Fibroblast of pulmonary artery (primary cell): Measurements from ENCODE around the gene TOR4A.
A peak's percentile ranks its signal among the peaks of the same experiment; 100 is the strongest.

Source experiments
- DNase-seq: peaks from one replicate; pipeline ENCODE4 v3.0.0-alpha.2; 2010; ENCODE audit warnings: low read depth
- H3K4me3 ChIP-seq: replicated peaks from 2 replicates; pipeline ENCODE4 v1.5.1; 2011; ENCODE audit warnings: low read depth, mild to moderate bottlenecking, control low read depth, low read length, moderate library complexity
- CTCF ChIP-seq: IDR thresholded peaks from 2 replicates; pipeline ENCODE4 v1.5.1; 2011; ENCODE audit warnings: mild to moderate bottlenecking, control low read depth, low read length, inconsistent platforms; ENCODE audit errors: missing control alignments

Gene TOR4A

GRCh38 chr9:137301081-137301947 lies 23.8 kb downstream of the TOR4A start:
- TF ChIP-seq CTCF, result no peak
- peak; percentile 58 for DNase-seq
- peak overlapping the region; percentile 59 for H3K4me3 ChIP-seq

GRCh38 chr9:137302118-137302448 lies 24.6 kb downstream of the TOR4A start, which contains the start of gene NRARP:
Gene NRARP (minus strand): TSS chr9:137302271. CDS start chr9:137301928, 343 bp downstream.
- peak within 1 kb of the TSS; percentile 59 for H3K4me3 ChIP-seq
- no peak for TF ChIP-seq CTCF
- DNase-seq, result peak; percentile 83

DNA sequence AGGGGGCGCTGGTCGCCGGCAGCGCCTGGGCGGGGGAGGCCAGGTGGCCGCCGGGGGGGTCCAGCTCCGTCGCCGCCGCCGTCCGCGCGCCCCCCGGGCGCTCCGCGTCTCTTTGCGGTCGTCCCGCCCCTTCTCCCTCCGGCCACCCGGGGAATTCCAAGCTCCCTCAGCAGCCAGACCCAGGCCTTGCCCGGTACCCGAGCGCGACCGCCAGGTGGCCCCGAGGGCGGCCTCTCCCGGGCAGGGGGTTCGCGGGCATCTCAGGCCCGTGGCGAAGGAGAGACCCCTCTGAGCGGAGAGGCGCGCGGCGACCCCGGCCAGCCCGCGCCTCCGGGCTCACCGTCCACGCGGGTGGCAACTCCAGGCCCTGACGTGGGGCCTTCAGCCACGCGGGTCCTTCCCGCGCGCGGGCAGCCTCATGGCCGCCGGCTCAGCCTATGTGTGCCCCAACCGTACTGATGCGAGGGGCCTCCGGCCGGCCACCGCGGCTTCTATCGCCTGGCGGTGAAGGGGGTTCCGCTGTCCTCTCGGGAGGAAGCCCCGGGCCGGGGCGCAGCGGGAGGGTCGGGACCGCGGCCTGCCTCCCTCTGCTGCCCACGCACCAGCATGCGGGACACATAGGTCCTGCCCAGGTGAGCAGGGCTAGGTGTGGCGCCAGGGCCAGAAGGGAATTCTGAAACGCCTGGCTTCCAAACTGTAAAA lies 25.1 kb downstream of the TOR4A start:
- no peak for DNase-seq
- peak overlapping the region; percentile 43 for H3K4me3 ChIP-seq
- TF ChIP-seq CTCF, result peak; percentile 37

GRCh38 chr9:137303151-137303892 lies 25.8 kb downstream of the TOR4A start:
- no peak for DNase-seq
- no peak overlapping the region for H3K4me3 ChIP-seq
- TF ChIP-seq CTCF, result no peak

DNA sequence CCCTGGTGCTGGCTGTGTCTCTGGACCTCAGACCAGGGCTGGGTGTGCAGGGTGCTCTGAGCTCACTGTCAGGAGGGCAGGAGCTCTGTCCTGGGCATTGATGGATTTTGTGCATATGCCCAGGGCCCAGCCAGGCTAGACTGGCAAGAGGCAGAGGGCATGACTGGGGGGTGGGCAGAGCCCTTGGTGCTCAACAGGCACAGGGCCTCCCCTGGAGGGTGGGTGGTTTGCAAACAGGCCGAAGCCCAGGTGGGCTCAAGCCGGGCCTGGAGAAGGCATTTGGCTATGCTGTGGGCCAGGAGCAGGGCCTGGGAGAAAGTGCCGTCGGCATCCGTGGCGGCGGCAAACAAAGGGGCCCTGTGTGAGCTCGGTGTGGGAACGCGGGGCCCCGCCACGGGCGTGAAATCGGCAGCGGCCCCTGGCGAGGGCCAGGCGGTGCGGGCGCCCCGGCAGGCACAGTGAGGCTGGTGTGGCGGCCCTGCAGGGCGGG lies 26.4 kb downstream of the TOR4A start:
- no peak overlapping the region for H3K4me3 ChIP-seq
- TF ChIP-seq CTCF, result no peak
- no peak for DNase-seq

GRCh38 chr9:137304383-137305059 lies 27.0 kb downstream of the TOR4A start:
- DNase-seq, result peak; percentile 25
- TF ChIP-seq CTCF, result peak; percentile 25
- H3K4me3 ChIP-seq, result no peak overlapping the region
